DOHH2 (cell line): Measurements from ENCODE around the gene CDK9.

Experiments
- H3F3A ChIP-seq: fragments of 200-600 bp; sonication (generic), shearing (Covaris generic); 2 replicates; pipeline ENCODE4 v1.6.0; 2016; ENCODE audit warnings: antibody characterized with exemption, mild to moderate bottlenecking; ENCODE audit not compliant: control insufficient read depth, insufficient read depth
- H3K27ac ChIP-seq: fragments of 200-600 bp; sonication (generic); 2 replicates; pipeline ENCODE4 v1.5.1; 2014; ENCODE audit warnings: low read depth, mild to moderate bottlenecking, low read length, moderate library complexity
- H3K27me3 ChIP-seq: fragments of 200-600 bp; sonication (generic); 2 replicates; pipeline ENCODE4 v1.6.1; 2014; ENCODE audit warnings: mild to moderate bottlenecking, low read length, mixed read lengths; ENCODE audit not compliant: control insufficient read depth
- H3K36me3 ChIP-seq: fragments of 200-600 bp; sonication (generic); 2 replicates; pipeline ENCODE4 v1.6.1; 2014; ENCODE audit warnings: mild to moderate bottlenecking, low read length, moderate library complexity, mixed read lengths; ENCODE audit not compliant: control insufficient read depth
- H3K4me1 ChIP-seq: fragments of 200-600 bp; sonication (generic); 2 replicates; pipeline ENCODE4 v1.6.1; 2014; ENCODE audit warnings: mild to moderate bottlenecking, low read length, mixed read lengths; ENCODE audit not compliant: control insufficient read depth
- H3K4me2 ChIP-seq: fragments of 200-600 bp; sonication (generic); 2 replicates; pipeline ENCODE4 v1.6.0; 2014; ENCODE audit warnings: mild to moderate bottlenecking, low read length, moderate library complexity
- H3K4me3 ChIP-seq: fragments of 200-600 bp; sonication (generic); 2 replicates; pipeline ENCODE4 v1.5.1; 2014; ENCODE audit warnings: mild to moderate bottlenecking, low read length, mixed read lengths
- H3K79me2 ChIP-seq: fragments of 200-600 bp; sonication (generic); 2 replicates; pipeline ENCODE4 v1.6.1; 2014; ENCODE audit warnings: mild to moderate bottlenecking, low read length, mixed read lengths; ENCODE audit not compliant: control insufficient read depth
- H3K9me2 ChIP-seq: fragments of 200-600 bp; sonication (generic); replicated peaks from 2 replicates; pipeline ENCODE4 v1.6.1; 2014; ENCODE audit warnings: mild to moderate bottlenecking, low read length, mixed read lengths; ENCODE audit not compliant: control insufficient read depth
- H3K9me3 ChIP-seq: fragments of 200-600 bp; sonication (generic); 2 replicates; pipeline ENCODE4 v1.6.1; 2014; ENCODE audit warnings: antibody characterized with exemption, low read length, mixed read lengths; ENCODE audit not compliant: control insufficient read depth, insufficient read depth
- H4K20me1 ChIP-seq: fragments of 200-600 bp; sonication (generic); 2 replicates; pipeline ENCODE4 v1.6.0; 2014; ENCODE audit warnings: low read depth, mild to moderate bottlenecking, antibody characterized with exemption, low read length, moderate library complexity; ENCODE audit not compliant: control insufficient read depth, insufficient read depth
- EZH2phosphoT487 ChIP-seq: fragments of 200-600 bp; sonication (generic); IDR thresholded peaks from 2 replicates; pipeline ENCODE4 v1.6.1; 2017; ENCODE audit warnings: borderline replicate concordance, mild to moderate bottlenecking, antibody characterized with exemption, low read length, moderate library complexity, mixed read lengths
- TF ChIP-seq, protein P1 (sequence below): fragments of 200-600 bp; sonication (generic); IDR thresholded peaks from one replicate; pipeline ENCODE4 v1.5.1; 2014; ENCODE audit warnings: antibody characterized with exemption, mild to moderate bottlenecking, low read depth, low read length; ENCODE audit not compliant: poor library complexity, severe bottlenecking

Gene CDK9

DNA sequence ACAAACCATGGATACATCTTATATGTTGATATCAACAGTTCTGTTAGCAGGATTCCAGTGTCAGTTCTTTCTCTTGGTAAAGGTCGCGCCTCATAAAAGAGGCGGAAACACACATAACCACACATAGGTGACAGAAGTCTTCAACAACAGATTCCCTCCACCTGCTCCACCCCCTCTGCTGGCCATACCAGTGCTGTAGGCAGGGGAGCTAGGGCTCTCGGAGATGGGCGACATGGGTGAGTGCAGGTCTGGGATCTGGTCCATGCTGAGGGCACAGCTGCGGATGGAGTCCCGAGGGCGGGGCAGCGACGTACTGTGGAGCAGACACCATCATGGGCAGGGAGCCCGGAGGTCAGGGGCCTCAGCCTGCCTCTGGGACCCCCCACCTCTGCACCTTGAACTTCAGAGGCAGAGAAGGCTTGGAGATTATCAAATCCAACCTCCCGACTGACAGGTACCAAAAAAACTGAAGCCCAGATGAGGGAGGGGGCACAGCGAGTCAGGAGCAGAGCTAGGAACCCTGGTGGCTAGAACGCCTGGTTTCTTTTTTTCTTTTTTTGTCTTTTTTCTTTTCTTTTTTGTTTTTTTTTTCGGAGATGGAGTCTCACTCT lies 38.8 kb upstream of the CDK9 start:
- Histone ChIP-seq H3K4me1 (no peaks in the 10 kb centered on the region), H3K9me3 (no peaks in the 10 kb centered on the region), H3K4me3 (no peak overlapping the region), H3K36me3 (peaks cover 48% of the 10 kb centered on the region), H4K20me1 (no peaks in the 10 kb centered on the region), H3K9me2 (no peaks in the 10 kb centered on the region), H3K4me2 (no peak overlapping the region), H3F3A (no peaks in the 10 kb centered on the region), H3K27ac (no peak overlapping the region), H3K79me2 (no peaks in the 10 kb centered on the region), H3K27me3 (no peaks in the 10 kb centered on the region)
- TF ChIP-seq, protein P1, sequence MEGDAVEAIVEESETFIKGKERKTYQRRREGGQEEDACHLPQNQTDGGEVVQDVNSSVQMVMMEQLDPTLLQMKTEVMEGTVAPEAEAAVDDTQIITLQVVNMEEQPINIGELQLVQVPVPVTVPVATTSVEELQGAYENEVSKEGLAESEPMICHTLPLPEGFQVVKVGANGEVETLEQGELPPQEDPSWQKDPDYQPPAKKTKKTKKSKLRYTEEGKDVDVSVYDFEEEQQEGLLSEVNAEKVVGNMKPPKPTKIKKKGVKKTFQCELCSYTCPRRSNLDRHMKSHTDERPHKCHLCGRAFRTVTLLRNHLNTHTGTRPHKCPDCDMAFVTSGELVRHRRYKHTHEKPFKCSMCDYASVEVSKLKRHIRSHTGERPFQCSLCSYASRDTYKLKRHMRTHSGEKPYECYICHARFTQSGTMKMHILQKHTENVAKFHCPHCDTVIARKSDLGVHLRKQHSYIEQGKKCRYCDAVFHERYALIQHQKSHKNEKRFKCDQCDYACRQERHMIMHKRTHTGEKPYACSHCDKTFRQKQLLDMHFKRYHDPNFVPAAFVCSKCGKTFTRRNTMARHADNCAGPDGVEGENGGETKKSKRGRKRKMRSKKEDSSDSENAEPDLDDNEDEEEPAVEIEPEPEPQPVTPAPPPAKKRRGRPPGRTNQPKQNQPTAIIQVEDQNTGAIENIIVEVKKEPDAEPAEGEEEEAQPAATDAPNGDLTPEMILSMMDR = no peak
- TF ChIP-seq EZH2phosphoT487 = no peak

DNA sequence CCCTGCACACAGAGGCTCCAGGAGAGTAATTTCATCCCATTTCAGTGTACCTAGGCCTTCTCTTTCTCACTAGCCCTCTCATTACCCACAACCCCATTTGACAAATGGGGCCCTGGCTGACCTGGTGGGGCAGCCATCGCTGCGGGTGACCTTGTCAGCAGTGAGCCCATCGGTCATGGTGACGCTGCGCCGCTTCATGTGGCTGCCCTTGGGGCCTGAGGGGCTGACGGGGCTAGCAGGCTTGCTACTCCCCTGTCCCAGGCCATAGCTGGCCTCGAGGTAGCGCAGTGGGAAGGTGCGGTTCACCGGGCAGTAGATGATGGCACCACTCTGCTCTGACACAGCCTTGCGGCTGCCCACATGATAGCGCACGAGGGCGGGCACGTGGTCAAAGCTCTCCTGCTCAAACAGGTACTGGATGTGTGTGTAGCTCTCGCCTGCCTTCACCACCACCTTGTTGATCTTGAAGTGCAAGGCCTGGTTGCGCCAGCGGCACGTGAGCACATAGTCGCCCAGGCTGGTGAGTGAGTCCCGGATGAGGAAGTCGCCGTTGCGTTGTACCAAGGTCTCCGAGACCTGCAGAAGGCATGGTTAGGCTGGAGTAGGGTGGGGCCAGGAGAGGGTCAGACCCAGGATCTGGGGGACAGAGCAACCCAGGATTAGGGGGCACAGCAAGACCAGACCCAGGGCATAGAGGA lies 36.6 kb upstream of the CDK9 start:
- Histone ChIP-seq H3K36me3 (peaks cover 43% of the 10 kb centered on the region), H3K79me2 (no peaks in the 10 kb centered on the region), H3K4me1 (no peaks in the 10 kb centered on the region), H3K27ac (no peak overlapping the region), H3K4me3 (no peak overlapping the region), H3K27me3 (no peaks in the 10 kb centered on the region), H3K4me2 (no peak overlapping the region), H4K20me1 (no peaks in the 10 kb centered on the region), H3K9me3 (no peaks in the 10 kb centered on the region), H3F3A (no peaks in the 10 kb centered on the region), H3K9me2 (no peaks in the 10 kb centered on the region)
- TF ChIP-seq EZH2phosphoT487 = no peak
- TF ChIP-seq, protein P1 = no peak

DNA sequence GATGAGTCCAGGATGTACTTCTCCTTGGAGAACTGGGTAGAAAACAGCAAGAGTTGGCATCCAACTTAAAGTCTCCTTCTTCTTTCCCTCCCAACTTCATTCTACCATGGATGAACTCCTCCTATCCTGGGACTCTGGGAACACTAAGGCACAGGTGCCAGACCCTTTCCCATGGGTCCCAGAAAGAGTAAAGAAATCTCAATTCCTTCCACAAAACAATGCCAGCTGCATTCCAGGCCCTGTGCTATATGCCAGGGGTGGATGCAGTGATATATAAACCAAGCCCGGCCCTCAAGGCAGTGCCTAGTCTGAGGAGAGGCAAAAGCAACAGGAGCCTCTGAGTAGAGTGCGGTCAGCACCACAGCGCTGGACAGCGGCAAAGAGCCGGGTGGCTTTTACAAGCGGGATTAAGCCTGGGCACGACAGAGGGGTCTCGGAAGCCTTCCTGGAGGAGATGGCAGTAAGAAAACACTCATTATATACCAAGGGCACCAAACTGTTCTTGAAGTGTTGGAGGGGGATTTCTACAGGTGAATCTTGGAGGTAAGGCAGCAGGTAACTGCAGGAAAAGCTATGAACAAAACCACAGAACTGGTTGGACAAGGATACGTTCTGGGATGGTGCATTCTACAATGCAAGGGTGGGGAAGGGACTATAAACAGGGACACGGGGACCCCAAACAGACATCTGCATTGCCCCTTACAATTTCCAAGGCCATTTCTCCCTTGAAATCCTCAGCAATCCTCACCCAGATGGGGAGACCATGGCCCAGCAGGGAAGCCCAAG lies 34.4 kb upstream of the CDK9 start:
- H3K27ac ChIP-seq = no peak overlapping the region

More for the DNA sequence above, 34.4 kb upstream of the CDK9 start:
- Histone ChIP-seq H3K9me3 (no peaks in the 10 kb centered on the region), H3K4me2 (no peak overlapping the region), H3K4me1 (no peaks in the 10 kb centered on the region), H3K27me3 (no peaks in the 10 kb centered on the region), H3K9me2 (no peaks in the 10 kb centered on the region), H3K79me2 (no peaks in the 10 kb centered on the region), H3K36me3 (peaks cover 36% of the 10 kb centered on the region), H3F3A (no peaks in the 10 kb centered on the region), H4K20me1 (no peaks in the 10 kb centered on the region), H3K4me3 (no peak overlapping the region)
- no peak for TF ChIP-seq EZH2phosphoT487
- TF ChIP-seq, protein P1 = no peak
